Ecto neural progenitor cell (in vitro differentiated cells): Measurements from ENCODE around the gene TMEM231.
"Not testable (repeated sequence)": the region's sequence is repeated elsewhere in the genome, so short reads cannot be mapped to it uniquely, and the experiment has no call there.

Source experiments
- DNase-seq: peaks from one replicate; pipeline ENCODE4 v3.0.0-alpha.2; 2018; ENCODE audit warnings: low spot score

TMEM231 gene, protein sequence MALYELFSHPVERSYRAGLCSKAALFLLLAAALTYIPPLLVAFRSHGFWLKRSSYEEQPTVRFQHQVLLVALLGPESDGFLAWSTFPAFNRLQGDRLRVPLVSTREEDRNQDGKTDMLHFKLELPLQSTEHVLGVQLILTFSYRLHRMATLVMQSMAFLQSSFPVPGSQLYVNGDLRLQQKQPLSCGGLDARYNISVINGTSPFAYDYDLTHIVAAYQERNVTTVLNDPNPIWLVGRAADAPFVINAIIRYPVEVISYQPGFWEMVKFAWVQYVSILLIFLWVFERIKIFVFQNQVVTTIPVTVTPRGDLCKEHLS

DNA sequence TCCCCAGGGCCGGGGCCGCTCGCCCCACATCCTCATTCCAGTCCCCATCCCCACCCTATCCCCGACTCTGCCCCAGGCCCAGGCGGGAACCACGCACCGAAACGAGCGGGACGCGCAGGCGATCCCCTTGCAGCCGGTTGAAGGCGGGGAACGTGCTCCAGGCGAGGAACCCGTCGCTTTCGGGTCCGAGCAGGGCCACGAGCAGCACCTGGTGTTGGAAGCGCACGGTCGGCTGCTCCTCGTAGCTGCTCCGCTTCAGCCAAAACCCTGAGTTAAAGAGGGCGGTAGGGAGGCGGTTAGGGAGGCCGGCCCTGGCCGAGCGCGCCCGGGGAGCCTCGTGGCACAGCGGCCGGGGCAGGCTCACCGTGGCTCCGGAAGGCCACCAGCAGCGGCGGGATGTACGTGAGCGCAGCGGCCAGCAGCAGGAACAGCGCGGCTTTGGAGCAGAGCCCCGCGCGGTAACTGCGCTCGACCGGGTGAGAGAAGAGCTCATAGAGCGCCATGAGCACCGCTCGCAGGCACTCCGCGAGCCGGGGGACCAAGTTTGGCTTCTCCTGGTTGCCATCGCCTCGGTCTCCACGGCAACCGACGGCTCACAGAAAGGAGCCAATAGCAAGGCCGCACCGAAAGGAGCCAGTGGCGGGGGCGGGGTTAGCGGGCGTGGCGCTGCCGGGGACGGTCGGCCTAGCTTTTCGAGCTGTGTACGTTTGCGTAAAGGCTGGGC is at the start of gene TMEM231:
Gene TMEM231, minus strand, starts transcription at position 546 of the 724 bp plus-strand sequence. Its CDS starts 43 bp downstream, at position 503.
- peak; percentile 98 for DNase-seq

DNA sequence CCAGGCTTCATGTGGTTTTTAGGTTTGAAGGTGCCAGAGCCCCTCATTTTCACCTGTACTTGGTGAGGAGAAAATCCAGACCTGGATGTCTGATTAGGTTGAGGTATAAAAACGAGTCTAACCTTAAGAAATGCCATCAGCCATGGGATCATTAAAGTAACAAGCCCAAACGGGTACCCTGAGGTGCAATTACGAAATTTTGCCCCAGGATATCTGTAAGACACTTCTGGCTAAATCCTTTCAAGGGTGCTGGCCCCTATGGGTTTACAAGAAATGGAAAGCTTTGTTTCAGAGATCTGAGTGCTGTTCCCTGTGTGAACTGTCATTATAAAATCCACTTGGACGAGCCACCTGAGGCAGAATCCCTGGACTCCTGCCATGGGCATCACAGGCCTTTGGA is 47.2 kb upstream of the TMEM231 start:
- no peak for DNase-seq

DNA sequence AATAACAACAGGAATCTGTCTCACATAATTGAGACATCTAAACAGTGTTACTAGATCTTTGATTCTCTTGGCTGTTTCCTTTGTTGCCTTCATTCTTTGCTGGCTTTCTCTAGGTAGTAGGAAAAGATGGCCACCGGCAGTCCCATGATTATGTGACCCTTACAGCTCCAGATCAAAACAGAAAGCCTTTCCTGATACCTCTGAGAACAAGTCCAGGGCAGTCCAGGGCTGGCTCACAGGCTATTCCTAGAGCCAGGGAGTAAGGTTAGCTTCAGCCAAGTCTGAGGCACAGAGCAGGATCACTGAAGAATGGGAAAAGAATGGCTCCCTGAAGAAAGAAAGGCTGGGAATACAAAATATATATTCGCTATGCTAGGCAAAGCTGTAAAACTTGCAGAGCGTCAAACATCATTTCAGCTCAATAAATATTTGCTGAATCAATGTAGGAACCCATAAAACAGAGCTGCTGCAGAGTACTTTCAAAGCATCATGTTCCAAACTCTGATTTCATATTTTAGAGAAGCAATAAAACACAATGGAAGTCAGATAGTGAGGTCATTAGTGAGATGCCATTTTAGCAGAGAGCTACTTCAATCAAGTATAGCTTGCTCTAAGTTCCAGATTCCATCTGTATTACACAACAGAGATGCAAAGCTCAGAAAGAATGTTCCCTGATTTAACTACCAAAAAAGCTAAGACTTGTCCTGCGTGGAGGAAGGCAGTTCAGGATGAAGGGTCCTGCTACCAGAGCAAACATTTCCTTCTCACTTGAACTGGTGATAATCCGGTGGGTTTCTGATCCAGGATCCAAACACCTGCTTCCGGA is 43.6 kb upstream of the TMEM231 start:
- DNase-seq = no peak

- DNase-seq = no peak
These were observed 38.1 kb upstream of the TMEM231 start for GRCh38 chr16:75593825-75594820.

GRCh38 chr16:75593308-75593707 is 37.3 kb upstream of the TMEM231 start:
- no peak for DNase-seq

DNA sequence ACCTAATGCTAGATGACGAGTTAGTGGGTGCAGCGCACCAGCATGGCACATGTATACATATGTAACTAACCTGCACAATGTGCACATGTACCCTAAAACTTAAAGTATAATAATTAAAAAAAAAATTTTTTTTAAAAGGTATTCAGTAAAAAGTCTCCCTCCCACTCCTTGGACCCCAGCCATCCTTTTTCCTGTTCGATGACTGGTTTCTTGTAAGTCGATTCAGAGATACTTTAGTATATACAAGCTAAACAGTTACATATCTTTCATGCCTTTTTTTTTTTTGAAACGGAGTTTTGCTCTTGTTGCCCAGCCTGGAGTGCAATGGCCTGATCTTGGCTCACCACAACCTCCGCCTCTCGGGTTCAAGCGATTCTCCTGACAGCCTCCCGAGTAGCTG is 35.9 kb upstream of the TMEM231 start:
- not testable (repeated sequence) for DNase-seq

DNA sequence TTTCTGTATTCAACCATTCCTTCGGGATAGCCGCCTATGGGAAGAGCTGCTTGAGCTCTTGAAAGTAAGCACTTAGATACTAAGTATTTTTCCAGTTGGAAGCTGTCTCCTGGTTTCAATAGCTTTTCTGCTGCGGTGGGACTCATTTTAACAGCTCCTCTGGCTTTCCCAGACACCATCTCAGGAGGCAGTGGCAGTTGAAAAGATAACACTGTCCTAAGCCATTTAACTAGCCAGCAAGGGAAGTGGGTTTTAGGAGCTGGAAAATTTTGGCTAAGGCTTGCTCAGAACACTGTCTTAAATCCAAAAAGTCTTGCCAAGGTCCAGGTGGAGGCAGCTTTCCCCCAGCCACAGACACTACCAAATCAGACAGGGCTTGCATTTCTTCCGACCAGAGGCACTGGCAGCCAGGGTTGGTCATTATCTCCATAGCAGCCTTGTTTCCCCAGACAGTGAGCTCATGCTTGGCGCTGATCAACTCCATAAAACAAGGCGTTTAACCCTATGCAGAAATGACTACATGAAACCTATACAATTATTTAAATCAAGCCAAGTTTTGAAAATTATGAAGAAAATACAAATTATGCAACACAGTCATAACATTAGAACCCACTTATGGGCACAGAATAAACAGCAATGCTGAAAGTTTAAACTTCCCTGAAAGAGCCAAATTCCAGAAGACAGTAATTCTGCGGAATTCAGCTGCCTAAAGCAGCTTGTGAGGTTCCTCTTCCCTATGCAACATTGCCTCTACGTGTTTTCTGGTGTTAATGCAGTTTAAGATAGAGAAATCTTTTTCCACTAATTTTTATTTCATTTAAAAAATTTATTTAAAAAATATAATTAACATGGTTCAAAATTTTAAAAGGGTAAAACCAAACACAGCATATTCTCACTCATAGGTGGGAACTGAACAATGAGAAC is 35.1 kb upstream of the TMEM231 start:
- no peak for DNase-seq

- DNase-seq = no peak
These were observed 33.3 kb upstream of the TMEM231 start for GRCh38 chr16:75589306-75589705.

DNA sequence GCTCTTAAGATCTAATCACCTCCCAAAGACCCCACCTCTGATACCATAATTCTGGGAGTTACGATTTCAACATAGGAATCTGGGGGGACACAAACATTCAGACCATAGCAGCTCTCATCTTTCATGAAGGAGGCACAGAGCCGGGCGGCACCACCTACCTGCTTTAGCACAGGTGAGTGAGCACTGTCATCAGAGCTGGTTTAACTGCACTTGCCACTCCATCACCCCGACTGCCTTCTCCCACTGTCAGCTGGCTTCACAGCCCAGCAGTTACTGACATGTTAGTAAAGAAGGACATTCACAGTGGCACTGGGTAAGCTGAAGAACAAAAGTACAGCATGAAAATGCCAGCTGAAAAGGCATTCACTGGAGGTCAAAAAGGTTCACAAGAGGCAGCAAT is 32.7 kb upstream of the TMEM231 start:
- DNase-seq = no peak

DNA sequence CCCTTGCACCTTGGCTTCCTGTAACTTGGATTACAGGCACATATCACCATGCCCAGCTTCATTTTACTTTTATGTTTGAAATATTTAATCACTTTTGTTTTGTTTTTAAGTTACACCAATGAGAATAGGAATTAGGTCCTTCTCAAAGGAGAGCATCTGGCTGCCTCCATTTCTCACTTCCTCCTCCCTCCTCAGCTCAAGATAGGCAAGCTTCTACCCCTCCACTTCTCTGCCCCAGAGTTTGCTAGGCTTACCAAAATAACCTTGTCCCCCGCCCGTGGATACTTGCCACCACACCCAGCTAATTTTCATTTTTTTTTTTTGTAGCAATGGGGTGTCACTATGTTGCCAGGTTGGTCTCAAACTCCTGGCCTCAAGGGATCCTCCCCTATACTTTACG is 28.1 kb upstream of the TMEM231 start:
- no peak for DNase-seq

DNA sequence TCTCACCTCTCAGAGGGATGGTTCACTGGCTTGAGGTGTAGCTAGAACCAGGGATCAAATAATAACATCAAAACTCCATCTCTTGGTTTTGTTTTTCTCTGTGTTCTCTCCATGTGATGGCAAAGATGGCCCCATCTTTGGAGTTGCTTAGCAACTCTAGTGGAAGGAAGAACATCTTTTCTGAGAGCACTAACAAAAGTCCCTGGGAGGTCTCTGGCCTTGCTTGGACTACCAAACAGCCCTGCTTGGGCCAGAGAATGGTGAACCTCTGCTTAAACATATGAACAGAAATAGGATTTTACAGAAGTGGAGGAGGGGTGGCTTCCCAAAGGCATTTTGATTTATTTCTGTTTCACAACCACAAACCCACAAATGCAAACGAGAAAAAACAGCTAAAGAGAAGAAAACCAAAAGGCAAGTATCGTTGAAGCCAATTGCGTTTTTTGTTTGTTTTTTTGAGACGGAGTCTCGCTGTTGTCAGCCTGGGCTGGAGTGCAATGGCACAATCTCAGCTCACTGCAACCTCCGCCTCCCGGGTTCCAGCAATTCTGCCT is 23.3 kb upstream of the TMEM231 start:
- DNase-seq = no peak

- DNase-seq = no peak
These were observed 22.7 kb upstream of the TMEM231 start for GRCh38 chr16:75578725-75579124.

GRCh38 chr16:75578212-75578611 is 22.2 kb upstream of the TMEM231 start:
- no peak for DNase-seq

DNA sequence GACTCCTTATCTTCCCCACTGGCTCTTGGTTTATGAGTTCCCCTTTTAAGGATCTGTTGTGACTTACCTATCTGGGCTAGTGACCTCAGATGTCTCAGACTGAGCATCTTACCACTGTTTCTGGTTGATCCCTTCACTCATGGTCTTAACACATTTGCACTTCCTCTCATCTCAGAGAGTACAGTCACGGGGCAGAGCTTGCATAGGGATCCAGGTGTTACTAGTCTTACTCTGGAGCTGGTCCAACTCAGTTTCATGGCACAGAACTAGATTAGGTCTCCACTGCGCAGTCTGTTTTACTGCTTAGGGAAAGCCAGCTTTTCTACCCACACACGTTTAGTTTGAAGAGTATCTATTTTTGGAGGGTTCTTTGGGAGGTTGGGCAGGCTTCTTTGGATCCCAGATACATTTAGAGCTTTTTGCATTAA is 20.3 kb upstream of the TMEM231 start:
- DNase-seq = no peak

GRCh38 chr16:75575958-75576357 is 19.9 kb upstream of the TMEM231 start:
- no peak for DNase-seq

DNA sequence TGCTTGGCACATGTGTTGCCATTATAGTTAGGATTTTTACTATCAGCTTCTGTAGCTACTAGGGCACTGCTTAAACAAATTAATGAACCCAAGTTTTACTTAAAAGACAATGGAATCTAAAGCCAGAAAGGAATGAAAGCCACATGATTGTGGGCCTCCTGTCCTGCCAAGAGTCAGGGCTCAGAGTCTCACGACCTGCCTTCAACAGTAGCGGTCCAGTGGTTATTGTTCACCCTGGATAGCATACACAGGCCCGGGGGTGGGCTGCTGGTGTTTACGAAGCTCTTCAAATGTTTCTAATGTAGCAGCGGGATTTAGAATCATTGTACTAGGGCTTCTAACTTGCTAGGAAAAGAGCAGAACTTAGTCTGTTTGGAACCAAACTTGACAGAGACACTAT is 17.9 kb upstream of the TMEM231 start:
- no peak for DNase-seq

- no peak for DNase-seq
These were observed 17.0 kb upstream of the TMEM231 start for GRCh38 chr16:75572864-75573542.

- DNase-seq = no peak
These were observed 14.5 kb upstream of the TMEM231 start for GRCh38 chr16:75570396-75571065.

DNA sequence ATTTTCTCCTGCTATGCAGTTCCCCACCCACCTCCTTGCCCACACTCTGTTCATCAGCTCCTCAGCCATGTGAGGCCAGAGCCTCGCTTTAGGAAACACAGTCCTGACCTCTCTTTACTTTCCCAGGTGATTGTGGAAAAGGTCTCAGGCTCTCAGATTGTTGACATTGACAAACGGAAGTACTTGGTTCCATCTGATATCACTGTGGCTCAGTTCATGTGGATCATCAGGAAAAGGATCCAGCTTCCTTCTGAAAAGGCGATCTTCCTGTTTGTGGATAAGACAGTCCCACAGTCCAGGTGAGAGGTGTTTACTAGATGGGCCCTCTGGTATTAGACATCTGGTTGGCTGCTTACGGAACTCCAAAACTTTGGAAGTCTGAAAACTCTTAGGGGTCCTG is 11.9 kb upstream of the TMEM231 start:
- no peak for DNase-seq
